Activated CD4-positive, alpha-beta T cell treated with anti-CD3 and anti-CD28 coated beads, Interleukin-2, amount 50 U/mL, for 1 hour (primary cell): ENCODE data around the gene HOXD13.

Experiments used
- DNase-seq: peaks from one replicate; pipeline ENCODE4 v3.0.0-alpha.2; 2020

Gene HOXD13

GRCh38 chr2:176081376-176081836 is 11.1 kb upstream of the HOXD13 start:
- no peak for DNase-seq

- no peak for DNase-seq
Measured at GRCh38 chr2:176081837-176082524, 10.5 kb upstream of the HOXD13 start.

- no peak for DNase-seq
Measured at GRCh38 chr2:176082525-176082823, 10.0 kb upstream of the HOXD13 start.

- DNase-seq, result no peak
Measured at GRCh38 chr2:176082824-176083751, 9.4 kb upstream of the HOXD13 start.

GRCh38 chr2:176083796-176084261 is 8.7 kb upstream of the HOXD13 start, which contains the start of gene EVX2:
Gene EVX2 (minus strand): TSS chr2:176083962. CDS start chr2:176083776, 186 bp downstream.
- no peak for DNase-seq

GRCh38 chr2:176084611-176085119 is 7.9 kb upstream of the HOXD13 start:
- no peak for DNase-seq

GRCh38 chr2:176085120-176085788 is 7.3 kb upstream of the HOXD13 start:
- DNase-seq, result no peak

- DNase-seq, result no peak
Measured at GRCh38 chr2:176085861-176086771, 6.4 kb upstream of the HOXD13 start.

- no peak for DNase-seq
Measured at GRCh38 chr2:176087330-176088047, 5.0 kb upstream of the HOXD13 start.

- no peak for DNase-seq
Measured at GRCh38 chr2:176088048-176088936, 4.2 kb upstream of the HOXD13 start.

- no peak for DNase-seq
Measured at GRCh38 chr2:176088937-176089842, 3.3 kb upstream of the HOXD13 start.

- no peak for DNase-seq
Measured at GRCh38 chr2:176089843-176090395, 2.6 kb upstream of the HOXD13 start.

- DNase-seq, result no peak
Measured at GRCh38 chr2:176090862-176091261, 1.7 kb upstream of the HOXD13 start.

GRCh38 chr2:176091329-176092258 is 927 bp upstream of the HOXD13 start:
- no peak for DNase-seq

GRCh38 chr2:176093145-176093897 is 800 bp downstream of the HOXD13 start:
- DNase-seq, result no peak

GRCh38 chr2:176093898-176094249 is 1.4 kb downstream of the HOXD13 start:
- no peak for DNase-seq

GRCh38 chr2:176094349-176094748 is 1.8 kb downstream of the HOXD13 start:
- DNase-seq, result no peak
